ENCODE measurements around the gene MEAK7.

Gene MEAK7

DNA sequence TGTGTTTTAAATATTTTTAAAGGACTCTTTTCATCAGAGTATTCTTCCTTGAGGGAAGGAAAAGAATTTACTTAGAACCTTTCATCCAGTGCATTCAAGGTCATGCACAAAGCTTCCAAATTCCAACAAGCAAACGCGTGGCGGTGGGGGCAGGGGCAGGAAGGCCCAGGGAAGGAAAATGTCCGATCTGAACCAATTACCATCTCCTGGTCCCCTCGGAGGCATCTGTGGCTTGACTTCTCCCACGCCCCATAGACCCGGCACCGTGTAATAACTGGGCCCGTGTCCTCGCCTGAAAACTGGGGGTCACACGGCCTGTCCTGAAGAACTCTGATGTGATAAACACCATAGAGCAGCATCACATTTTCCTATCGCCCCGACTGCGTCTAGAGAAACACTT is 18.3 kb downstream of the MEAK7 start:
- DNase-seq = no peak

DNA sequence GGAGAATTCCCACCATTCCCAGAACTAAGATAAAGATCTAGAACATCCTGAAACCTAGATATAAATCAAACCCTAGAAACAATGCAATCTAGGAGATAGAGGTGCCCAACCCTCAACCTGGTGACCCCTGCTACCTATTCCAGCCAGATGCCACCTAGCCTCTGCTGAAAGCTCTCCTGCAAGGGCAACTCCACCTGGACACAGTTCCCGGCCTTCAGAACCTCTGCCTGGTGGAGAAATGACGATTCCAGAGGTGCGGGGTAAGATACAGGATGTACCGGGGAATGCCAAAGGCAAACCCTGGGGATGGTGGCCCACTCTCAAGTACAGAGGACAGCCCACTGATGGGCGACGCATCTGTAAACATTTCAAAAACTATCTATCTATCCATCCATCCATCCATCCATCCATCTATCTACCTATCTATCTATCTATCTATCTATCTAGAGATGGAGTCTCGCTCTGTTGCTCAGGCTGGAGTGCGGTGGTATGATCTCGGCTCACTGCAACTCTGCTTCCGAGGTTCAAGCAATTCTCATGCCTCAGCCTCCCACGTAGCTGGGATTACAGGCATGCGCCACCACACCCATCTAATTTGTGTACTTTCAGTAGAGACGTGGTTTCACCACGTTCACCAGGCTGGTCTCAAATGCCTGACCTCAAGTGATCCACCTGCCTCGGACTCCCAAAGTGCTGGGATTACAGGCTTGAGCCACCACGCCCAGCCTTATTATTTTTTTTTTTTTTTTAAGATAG is 19.0 kb downstream of the MEAK7 start:
- no peak for DNase-seq

DNA sequence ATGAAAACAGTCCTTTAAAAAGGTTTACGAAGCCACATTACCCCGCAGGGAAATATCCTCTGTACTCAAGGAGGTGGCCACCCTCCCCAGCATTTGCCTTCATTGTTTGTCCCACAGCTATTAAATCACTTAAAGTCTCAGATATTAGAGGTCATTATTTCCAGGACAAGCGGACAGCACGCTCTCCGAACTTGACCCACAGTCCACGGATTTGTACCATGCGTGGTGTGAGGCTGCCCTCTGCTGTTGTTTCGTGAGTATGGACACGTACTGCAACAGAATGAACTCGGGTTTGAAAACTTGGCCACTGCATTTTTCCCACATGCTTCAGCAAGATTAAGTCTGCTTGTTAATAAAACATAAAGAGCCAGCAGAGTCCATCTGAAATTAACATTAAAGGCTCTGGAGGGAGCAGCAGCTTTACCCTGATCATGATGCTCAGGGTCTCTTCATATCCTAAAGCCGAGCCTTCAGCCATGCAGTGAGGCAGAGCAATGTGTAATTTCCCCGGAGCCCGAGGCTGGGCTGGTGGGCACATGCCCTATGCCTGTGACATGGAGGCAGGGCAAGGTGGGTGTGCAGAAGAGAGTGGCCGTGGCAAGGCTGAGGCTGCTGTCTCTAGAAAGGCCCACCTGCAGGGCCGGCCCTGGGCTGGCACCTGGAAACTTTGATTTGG is 19.7 kb downstream of the MEAK7 start:
- no peak for DNase-seq

DNA sequence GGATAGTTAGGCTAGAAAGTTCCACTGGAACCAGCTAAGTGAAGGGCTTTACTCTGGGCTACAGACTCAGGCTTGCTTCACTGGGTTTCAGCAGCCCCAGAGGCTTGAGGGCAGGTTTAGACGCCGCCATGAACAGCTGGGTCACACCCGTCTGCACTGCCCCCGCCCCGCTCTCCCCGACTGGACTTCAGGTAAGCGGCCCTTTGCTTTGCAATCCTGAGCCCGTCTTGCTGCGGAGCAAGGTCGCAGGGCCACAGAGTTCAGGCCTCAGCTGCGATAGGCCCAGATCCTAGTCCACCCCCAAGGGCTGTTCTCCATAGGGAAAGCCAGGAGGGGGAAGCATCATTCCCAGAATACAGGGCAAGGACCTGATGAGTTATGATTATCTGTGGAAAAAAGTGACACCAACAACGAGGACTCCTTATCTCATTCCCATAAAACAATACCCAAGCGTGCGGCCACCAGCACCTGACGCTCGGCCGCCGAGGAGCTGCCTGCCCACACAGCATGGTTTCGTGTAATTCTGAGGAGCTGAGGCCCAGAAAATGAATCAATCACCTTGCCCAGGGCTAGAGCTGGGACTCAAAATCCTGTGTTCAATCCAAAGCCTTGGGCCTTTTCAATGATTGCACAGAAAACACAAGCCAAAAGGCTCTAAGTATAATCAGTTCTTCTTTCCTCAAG is 20.4 kb downstream of the MEAK7 start:
- DNase-seq = no peak

DNA sequence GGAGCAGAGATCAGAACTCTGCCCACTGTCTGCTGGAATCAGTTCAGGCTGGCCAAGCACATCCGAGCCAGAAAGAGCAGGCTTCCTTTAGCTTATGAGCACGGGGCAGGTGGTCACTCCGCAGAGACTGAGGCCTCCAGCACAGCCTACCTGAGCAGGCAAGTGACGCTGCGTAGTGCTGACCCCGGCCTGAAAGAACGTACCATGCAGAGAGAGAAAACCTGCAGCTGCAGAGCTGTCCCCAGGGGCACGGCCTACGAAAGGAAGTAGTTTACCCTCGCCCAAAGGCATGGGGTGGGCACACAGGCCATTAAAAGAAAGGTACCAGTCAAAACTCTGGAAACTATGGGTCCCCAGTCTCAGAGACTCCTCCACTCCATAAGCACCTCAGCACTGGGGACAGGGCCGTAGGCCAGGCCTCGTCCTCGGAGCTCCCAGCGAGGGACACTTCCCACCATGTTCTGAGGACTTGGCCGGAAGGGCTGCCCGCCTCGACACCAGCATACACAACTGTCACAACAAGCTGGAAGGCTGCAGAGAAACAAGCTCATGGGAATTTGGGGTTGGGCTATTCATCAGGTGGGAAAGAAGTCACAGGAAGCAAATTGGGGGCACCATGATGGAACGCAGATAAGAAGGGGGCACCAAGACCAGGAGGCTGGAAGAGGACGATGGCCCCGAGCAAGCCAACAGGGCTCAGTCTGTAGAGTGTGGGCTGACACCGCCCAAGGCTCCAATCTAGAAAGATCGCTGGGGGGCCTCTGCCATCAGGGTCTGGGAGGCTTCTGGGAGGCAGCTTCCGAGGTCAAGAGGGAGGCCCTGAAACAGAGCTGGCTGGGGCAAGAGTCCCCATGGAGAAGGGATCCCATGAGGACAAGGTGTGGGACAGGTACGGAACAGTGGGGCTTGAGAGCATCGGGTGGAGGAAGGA is 21.2 kb downstream of the MEAK7 start:
- no peak for DNase-seq

DNA sequence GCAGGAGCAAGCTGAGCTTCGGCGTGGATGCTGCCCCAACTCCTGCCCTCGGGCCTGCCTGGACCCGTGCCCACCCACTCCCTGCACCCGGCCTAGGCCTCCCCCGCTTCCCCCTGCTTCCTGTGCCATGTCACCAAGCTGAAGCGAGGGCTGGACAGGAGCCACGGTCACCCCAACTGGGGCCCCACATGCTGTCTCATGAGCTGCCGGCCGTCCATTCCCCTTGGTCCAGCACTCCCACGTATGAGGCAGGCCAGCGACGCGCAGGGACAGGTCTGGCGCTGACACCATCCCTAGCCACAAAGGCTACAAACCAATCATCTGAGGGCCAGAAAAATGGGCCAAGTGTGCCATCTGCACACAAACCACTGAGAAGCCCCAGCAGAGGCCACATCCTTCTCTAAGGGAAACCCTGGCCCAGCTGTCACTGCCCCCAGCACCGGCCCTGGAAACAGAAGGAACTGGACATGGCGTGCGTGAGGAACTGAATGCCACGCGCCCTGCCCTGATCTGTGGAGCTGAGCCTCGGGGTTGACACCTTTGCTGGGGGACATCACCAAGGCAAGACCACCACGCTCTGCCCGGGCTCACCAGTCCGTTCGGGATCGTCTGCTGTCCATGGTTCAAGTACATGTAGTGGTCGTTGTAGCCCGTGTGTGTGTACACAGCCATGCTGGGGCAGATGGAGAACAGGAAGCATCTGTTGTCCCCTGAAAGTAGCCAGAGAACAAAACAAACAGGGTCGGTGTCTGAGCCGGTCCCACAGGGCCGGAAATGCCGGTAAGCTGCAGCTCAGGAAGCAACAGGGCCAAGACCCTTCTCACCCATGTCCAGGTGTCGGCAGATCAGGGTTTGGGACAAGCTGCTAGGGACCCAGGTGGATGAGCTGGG is 22.2 kb downstream of the MEAK7 start:
- DNase-seq = no peak

DNA sequence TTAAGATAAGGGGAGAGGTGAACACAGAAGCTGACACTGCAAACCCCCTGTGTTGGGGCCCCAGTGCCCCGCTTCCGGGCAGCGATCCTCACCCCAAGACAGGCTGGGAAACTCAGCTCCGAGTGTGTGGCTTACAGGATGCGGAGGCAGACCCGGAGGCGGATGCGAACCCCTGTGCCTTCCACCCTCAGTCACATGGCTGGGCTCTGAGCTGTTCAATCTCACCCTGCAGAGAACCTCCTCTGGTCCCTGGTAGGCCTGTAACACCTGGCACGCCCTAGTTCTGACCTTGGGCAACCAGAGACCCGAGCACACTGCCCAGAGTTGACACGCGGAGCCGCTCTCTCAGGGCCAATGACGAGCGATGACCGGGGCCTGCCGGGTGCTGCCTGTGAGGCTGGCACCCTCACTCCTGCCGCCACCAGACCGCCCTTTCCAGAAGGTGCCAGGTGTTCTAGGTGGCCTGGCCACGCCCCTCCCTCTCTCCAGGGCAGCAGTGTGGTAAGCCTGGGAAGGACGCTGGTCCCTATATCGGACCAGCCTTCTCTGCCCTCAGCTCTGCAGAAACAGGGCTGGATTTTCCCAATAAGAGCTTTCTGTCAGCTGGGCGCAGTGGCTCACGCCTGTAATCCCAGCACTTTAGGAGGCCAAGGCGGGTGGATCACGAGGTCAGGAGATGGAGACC is 23.3 kb downstream of the MEAK7 start:
- DNase-seq = no peak

DNA sequence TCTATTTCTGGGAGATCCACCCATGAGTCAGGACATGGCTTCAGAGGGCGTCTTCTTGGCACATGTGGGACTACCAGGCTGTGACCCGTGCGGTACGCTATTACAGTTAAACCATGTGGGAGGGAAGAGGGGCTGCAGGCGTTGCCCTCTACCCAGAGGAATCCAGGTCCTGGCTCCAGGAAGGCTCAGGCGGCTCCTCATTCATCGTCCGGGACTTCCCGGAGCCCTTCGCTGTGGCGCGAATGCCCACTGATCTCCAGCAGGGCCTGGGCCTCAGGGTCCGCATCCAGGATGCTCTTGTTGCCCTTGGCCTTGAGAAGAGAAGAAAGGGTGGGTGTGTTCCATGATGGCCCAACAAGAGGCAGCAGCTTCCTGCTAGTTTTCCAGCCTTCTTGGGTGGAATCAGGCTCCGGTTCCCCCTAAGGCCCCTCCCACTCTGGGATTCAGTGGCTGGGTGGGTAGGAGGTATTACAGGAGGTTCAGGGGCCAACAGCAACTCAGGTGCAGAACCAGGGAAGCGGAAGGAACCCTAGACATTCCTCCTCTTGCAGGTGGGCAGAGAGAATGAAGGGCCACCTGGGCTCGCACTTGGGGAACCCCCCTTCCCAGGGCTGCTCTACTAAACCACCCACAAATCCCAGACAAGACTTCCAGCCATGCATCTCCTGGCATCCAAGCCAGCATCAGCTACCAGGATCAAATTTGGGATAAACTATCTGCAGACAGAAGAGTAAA is 24.6 kb downstream of the MEAK7 start:
- DNase-seq = no peak

DNA sequence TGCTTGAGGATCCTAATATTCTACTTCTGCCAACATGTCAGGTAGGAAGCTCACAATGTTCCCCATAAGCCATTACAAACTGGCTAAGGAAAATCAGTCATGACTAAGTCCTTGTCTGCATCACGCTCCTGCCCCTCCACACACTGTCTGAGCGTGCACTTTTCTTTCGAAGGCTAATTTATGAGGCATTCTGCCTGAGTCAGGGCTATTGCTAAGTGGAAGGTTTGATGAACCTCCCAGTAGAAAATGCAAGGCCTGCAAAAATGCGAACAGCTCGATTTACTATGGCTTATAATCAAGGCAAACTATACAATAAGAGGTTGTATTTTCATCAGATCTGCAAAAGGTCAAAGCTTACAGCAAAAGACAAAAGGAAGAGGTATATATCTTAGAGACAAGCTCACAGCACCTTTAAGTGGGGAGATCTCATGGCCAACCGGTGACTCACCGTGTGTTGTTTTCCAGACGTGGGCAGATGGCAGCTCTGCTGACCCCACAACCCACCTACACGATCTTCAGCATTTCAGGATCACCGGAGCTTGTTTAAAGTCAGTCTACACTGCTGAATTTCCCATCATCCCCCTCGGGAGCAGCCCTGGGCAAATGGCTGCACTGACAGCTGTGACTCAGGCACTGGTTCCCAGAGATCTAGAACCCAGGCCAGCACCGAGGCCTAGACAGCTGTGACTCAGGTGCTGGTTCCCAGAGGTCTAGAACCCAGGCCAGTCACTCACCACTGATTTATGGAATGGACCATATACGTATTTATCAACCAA is 26.1 kb downstream of the MEAK7 start:
- DNase-seq = no peak

DNA sequence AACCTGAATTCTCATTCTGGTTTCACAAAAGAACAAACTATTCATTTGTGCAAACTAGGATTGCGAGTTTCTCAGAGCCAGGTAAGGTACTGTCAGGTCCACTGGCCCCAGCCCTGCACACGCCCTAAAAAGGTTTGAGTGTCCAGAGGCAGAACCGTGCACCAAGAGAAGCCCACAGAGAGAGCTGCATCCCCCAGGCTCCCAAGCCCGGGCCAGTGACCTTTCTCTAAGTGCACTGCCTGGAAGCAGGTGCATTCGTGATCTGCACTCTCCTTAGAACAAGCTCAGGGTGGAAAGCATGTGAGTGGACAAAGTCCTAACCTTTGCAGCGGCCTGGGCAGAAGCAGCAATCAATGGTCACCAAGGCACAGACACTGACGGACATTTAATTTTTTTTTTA is 26.8 kb downstream of the MEAK7 start:
- DNase-seq = no peak

DNA sequence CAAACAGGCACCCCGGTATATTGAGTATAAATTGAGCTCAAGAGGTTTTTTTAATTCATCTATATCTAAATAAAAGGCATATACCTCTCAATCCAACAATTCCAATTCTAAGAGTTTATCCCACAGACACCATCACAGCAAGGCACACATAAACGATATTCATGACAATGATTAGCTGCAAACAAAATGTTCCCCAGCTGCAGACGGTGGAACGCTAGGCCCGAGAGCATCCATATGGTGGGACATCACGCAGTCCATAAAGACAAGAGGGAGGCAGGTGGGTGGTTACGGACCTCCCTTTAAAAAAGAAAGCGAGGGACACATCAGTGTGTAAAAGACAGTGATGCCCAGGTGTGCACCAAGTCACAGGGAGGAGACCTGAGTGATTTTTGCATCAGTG is 28.1 kb downstream of the MEAK7 start:
- DNase-seq = no peak

DNA sequence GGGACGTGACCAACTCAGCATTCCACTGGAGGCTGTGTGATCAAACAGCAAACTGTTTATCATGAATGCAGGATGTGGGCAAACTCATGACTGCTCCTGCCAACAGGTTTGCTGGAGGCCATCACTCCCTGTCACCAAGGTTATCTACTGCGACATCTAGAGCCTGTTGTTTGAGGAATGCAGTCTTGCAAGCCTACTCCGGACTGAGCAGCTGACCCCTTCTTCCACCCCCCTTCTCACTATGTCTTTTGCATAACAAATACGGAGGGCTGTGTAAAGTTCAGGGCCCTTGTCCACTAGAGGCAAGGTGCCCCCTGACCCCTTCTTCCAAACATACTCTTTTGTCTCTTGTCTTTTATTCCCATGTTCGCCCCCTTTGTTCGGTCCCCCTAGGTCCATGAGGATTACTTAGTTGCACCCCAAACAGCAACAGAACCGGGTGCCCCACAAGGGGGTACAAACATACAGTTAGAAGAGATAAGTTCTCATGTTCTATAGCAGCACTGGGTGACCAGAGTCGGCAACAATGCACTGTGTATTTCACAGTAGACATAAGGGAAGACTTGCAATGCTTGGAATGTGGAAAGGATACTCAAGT is 28.7 kb downstream of the MEAK7 start:
- DNase-seq = no peak

DNA sequence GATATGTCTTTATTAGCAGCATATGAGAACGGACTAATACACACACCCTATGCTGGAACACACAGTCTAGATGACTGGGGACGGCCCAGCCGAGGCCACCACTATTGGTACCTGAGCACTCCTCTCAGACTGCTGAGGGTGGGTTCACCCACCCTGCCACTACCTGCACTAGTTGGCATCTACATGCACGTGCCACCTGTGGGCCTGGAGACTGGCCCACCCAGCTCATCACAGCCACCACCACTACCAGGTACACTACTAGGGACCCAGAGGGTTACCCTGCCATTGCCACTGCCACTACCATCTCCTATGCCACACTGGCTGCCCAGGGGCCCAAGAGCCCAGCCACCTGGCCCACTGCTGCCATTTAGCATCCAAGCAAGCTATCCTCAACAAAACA is 32.5 kb downstream of the MEAK7 start:
- no peak for DNase-seq

DNA sequence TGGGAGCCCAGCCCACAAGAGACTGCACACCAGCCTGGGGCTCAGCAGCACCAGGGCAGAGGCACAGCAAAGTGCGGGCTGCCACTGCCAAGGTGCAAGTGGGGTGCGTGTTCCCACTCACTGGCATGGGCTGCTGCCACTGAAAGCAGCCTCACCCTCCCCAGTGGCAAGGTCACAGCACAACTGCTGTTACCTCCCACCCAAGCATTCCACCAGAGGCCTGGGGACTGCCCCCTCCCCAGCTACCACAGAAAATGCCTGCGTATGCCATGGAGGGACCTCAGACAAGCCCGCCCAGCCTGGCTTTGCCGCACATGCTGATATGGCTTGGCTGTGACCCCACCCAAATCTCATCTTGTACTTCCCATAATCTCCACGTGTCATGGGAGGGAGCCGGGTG is 33.1 kb downstream of the MEAK7 start:
- no peak for DNase-seq

DNA sequence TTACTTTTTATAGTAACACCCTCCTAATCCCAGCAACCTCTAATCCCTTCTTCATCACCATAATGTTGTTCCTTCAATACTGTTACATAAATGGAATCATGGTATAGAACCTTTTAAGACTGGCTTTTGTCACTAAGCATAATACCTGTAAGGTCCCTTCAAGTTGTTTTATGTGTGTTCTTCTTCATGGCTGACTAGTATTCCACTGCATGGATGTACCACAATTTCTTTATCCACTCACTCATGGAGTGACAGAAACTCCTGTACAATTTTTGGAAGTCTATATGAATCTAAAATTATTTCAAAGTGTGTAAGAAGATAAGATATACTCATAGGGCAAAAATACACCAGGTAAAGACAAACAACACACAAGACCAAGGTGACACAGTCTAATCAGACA is 36.8 kb downstream of the MEAK7 start:
- no peak for DNase-seq

DNA sequence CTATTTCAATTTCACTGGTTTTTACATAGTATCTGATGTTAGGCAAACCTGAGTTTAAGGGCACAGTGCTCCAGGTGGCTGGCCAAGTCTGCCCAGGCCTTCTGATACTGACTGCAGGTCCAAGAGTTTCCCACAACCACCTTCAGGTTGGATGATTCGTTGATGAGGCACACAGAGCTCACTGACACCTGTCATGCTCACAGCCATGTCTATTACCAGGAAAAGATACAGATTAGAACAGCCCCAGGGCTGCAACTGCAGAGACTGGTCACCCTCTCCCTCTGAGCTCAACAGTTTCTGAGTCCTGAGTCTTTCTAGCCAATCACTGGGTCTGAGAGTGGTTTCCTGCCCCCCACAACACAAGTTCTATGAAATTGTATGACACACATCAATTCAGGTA is 37.2 kb downstream of the MEAK7 start:
- no peak for DNase-seq

DNA sequence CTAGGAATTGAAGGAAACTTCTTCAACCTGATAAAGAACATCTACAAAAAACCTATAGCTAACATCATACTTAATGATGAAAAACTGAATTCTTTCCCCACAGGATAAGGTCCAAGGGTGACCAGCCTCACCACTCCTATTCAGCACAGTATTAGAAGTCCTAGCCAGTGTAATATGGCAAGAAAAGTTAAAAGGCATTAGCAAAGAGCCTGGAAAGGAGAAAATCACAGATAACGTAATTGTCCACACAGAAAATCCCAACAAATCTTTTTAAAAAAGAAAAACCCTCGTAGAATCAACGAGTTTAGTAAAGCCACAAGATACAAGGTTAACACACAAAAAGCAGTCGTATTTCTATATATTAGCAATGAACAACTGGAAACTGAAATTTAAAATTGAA is 37.8 kb downstream of the MEAK7 start:
- no peak for DNase-seq

DNA sequence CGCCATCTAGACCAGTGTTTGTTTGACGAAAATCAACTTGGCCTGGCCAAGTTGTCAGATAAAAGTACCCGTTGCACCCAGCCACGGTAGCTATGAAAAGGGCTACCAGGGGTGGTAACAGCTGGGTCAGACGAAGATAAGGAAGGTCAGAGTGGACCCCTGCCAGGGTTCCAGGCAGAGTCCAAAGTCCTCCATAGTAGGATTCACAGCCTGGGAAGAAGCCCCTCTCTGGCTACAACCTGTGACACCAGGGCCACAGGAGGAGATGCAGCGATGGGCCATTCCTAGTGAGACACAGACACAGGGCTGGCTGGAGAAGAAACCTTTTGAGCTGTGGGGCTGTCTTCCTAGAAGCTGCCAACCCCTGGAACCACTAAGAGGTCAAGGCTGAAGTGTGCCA is 39.3 kb downstream of the MEAK7 start:
- DNase-seq = no peak

DNA sequence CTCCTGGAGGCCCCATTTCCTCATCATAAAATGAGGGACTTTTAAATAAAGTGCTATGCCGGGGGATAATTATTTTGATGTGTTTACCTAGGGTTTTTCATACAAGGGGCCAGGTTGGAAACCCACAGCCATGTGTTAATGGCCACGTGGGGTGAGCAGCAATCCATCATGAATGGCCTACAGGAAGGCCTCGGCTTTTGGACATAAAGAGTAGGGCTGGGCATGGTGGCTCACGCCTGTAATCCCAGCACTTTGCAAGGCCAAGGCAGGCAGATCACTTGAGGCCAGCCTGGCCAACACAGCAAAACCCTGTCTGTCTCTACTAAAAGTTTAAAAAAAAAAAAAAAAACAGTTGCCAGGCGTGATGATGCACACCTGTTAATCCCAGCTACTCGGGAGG is 40.3 kb downstream of the MEAK7 start:
- no peak for DNase-seq

DNA sequence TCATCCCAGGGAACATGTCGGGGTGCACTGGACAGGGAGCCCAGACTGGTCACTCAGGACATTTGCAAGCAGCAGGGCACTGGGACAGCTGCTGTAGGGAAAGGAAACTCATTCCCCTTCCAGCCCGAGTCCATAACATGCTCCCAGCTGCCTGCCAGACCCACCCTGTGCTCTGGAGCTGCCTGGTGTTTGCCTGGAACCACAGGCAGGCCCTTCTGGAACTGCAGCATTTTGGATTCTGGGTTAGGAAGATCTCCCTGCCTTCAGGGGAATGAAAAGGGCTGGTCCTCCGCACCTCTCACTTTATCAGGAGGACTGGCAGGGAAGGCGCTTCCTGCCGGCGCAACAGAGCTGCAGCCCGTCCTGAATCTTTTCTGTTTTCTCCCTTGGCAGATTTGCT is 41.2 kb downstream of the MEAK7 start:
- DNase-seq = no peak

Measured in NCI-H446 treated with DMSO at 0.1 percent for 48 hours (cell line).